GM23338 (cell line): Measurements from ENCODE around the gene FRZB. TPM values are rescaled to one million over a fixed set of nuclear protein-coding genes. Genes with fewer than 3 reads are reported as not detected.

Experiments used
- CREB1 ChIP-seq: fragments of 250-450 bp; sonication (Bioruptor Pico); IDR thresholded peaks from 2 replicates; pipeline ENCODE4 v1.5.0; 2020; ENCODE audit warnings: low read depth, mild to moderate bottlenecking, moderate library complexity
- EZH2 ChIP-seq: fragments of 200-600 bp; sonication (generic); IDR thresholded peaks from one replicate; pipeline ENCODE4 v1.8.0; 2017; ENCODE audit warnings: antibody characterized with exemption, mild to moderate bottlenecking, low read depth; ENCODE audit not compliant: unreplicated experiment
- EZH2phosphoT487 ChIP-seq: fragments of 200-600 bp; sonication (generic); IDR thresholded peaks from one replicate; pipeline ENCODE4 v1.8.1; 2018; ENCODE audit warnings: antibody characterized with exemption; ENCODE audit not compliant: unreplicated experiment
- JUNB ChIP-seq: IDR thresholded peaks from one replicate; pipeline ENCODE4 v1.6.1; 2016; ENCODE audit warnings: antibody characterized with exemption; ENCODE audit not compliant: unreplicated experiment
- REST ChIP-seq: IDR thresholded peaks from one replicate; pipeline ENCODE4 v1.6.1; 2018; ENCODE audit warnings: antibody characterized with exemption; ENCODE audit not compliant: unreplicated experiment
- ZNF114 ChIP-seq: fragments of 250-450 bp; sonication (Bioruptor Pico); IDR thresholded peaks from 2 replicates; pipeline ENCODE4 v1.5.0; 2020; ENCODE audit warnings: mild to moderate bottlenecking, moderate library complexity
- ZNF462 ChIP-seq: fragments of 250-450 bp; sonication (Bioruptor Pico); IDR thresholded peaks from 2 replicates; pipeline ENCODE4 v1.5.0; 2020; ENCODE audit warnings: mild to moderate bottlenecking, moderate library complexity
- polyA plus RNA-seq: library from polyadenylated mRNA; unstranded; fragments of >200 nt; fragmentation: Nextera tagmentation; extraction: Ambion mirVana; gene quantifications from 2 replicates; pipeline ENCODE4 v1.2.1, GENCODE V29; 2016
- total RNA-seq: library from RNA; depleted of rRNA; stranded (reverse); fragments of >200 nt; shearing (Covaris generic); gene quantifications from 2 replicates; pipeline ENCODE4 v1.2.3, GENCODE V29; 2014

The FRZB gene
- total and polyA plus RNA-seq, 2 experiments from 2014 or later, result 0.52 to 1.2 TPM

GRCh38 chr2:182867426-182868053 is 1.1 kb upstream of the FRZB start (continued):
- TF ChIP-seq ZNF462 (CRISPR knock-in tag) (no peak), REST (no peak), EZH2 (no peak), CREB1 (CRISPR knock-in tag) (no peak), JUNB (no peak), EZH2phosphoT487 (no peak), ZNF114 (CRISPR knock-in tag) (no peak)
